Karpas-422 (cell line): ENCODE data around the gene JMJD7. TPM values are rescaled to one million over a fixed set of nuclear protein-coding genes. Genes with fewer than 3 reads are reported as not detected.

Source experiments
- DNase-seq: peaks from one replicate; pipeline ENCODE4 v3.0.0-alpha.2; 2015
- H2AFZ ChIP-seq: fragments of 200-600 bp; sonication (generic); 2 replicates; pipeline ENCODE4 v1.6.1; 2014; ENCODE audit warnings: antibody characterized with exemption, low read length, mixed read lengths
- H3K27ac ChIP-seq: fragments of 200-600 bp; sonication (generic); 2 replicates; pipeline ENCODE4 v1.5.1; 2014; ENCODE audit warnings: mild to moderate bottlenecking, low read length, moderate library complexity
- H3K27me3 ChIP-seq: fragments of 200-600 bp; sonication (generic); 2 replicates; pipeline ENCODE4 v1.6.1; 2014; ENCODE audit warnings: low read length, mixed read lengths
- H3K36me3 ChIP-seq: fragments of 200-600 bp; sonication (generic); 2 replicates; pipeline ENCODE4 v1.6.1; 2014; ENCODE audit warnings: low read length, mixed read lengths; ENCODE audit not compliant: insufficient read depth
- H3K4me1 ChIP-seq: fragments of 200-600 bp; sonication (generic); 2 replicates; pipeline ENCODE4 v1.6.1; 2014; ENCODE audit warnings: mild to moderate bottlenecking, low read length, mixed read lengths
- H3K4me2 ChIP-seq: fragments of 200-600 bp; sonication (generic); 2 replicates; pipeline ENCODE4 v1.6.1; 2014; ENCODE audit warnings: low read length, low read depth, mild to moderate bottlenecking; ENCODE audit not compliant: poor library complexity, severe bottlenecking
- H3K4me3 ChIP-seq: fragments of 200-600 bp; sonication (generic); 2 replicates; pipeline ENCODE4 v1.5.1; 2014; ENCODE audit warnings: mild to moderate bottlenecking, antibody characterized with exemption, low read length, mixed read lengths
- H3K79me2 ChIP-seq: fragments of 200-600 bp; sonication (generic); 2 replicates; pipeline ENCODE4 v1.6.1; 2014; ENCODE audit warnings: mild to moderate bottlenecking, low read length, mixed read lengths
- H3K9ac ChIP-seq: fragments of 200-600 bp; sonication (generic); 2 replicates; pipeline ENCODE4 v1.6.0; 2014; ENCODE audit warnings: low read length
- H3K9me2 ChIP-seq: fragments of 200-600 bp; sonication (generic), shearing (Covaris generic); replicated peaks from 2 replicates; pipeline ENCODE4 v1.6.0; 2014; ENCODE audit warnings: mild to moderate bottlenecking, low read length, moderate library complexity; ENCODE audit not compliant: insufficient read depth
- H3K9me3 ChIP-seq: fragments of 300-700, 200-600 bp; sonication (generic); 2 replicates; pipeline ENCODE4 v1.6.1; 2014; ENCODE audit warnings: low read length, mixed read lengths
- H4K20me1 ChIP-seq: fragments of 200-600 bp; sonication (generic); 2 replicates; pipeline ENCODE4 v1.6.1; 2014; ENCODE audit warnings: mild to moderate bottlenecking, antibody characterized with exemption, low read length, low read depth; ENCODE audit not compliant: insufficient read depth
- total RNA-seq: library from RNA; depleted of rRNA; stranded (reverse); fragments of >200 nt; shearing (Covaris generic); gene quantifications from 2 replicates; pipeline ENCODE4 v1.2.3, GENCODE V29; 2014; ENCODE audit warnings: low replicate concordance

The JMJD7 gene
- total RNA-seq, 1 experiment from 2014 or later = 2.8 TPM

DNA sequence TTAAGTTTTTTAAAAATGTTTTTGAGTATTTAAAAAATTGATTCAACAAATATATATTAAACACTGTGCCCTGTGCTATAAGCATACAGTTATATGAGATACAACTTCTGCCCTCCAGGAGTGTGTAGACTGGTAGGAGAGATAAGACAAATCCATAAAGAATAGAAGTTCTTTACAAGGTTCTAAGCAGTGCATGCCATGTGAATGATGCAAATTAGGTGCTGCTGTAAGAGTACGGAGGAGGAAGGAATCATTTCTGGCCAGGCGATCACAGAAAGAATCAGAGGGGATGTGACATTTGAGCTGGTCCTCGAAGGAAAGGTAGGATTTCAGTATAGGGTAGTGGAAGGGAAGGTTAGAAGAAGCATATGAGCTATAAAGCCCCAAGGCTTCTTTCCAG, 39.6 kb upstream of the JMJD7 start:
- Histone ChIP-seq H3K36me3 (0 out of 2 replicates have a peak, but pooled peaks cover under 1% of the 10 kb centered on the region), H3K9me2 (no peaks in the 10 kb centered on the region), H3K27ac (peak overlapping the region; percentile 55)

DNA sequence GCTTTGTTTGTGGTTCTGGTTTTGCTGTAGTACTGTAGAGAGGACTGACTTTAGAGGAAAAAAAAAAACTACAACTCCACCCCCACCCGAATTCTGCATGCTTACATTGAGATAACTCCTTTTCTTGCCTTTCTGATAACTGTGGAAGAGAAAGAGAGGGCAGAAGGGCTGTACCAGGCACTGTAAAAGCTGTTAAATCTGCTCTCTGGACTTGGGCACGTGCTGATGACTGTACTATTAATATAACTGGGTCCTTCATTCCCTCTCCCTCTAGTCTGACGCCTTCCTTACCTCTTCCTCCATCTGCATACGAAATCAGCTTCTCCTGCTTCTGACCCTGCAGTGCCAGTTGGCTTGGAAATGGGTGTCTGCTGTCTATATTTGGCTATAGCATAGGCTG, 38.7 kb upstream of the JMJD7 start:
- Histone ChIP-seq H3K9me3 (no peaks in the 10 kb centered on the region), H3K4me3 (peak overlapping the region; percentile 2; the same call in 1 of the 2 replicates), H3K27ac (peak overlapping the region; percentile 55), H3K9me2 (no peaks in the 10 kb centered on the region), H3K9ac (peak overlapping the region; percentile 43), H3K79me2 (peaks cover 88% of the 10 kb centered on the region), H3K4me2 (peak overlapping the region; percentile 47), H3K36me3 (no peaks in the 10 kb centered on the region), H4K20me1 (no peaks in the 10 kb centered on the region), H3K4me1 (peaks cover 45% of the 10 kb centered on the region), H3K27me3 (no peaks in the 10 kb centered on the region), H2AFZ (no peak overlapping the region)
- DNase-seq = no peak

More for the DNA sequence above, 39.6 kb upstream of the JMJD7 start:
- Histone ChIP-seq H3K4me2 (peak overlapping the region; percentile 47), H2AFZ (no peak overlapping the region), H3K4me3 (peak overlapping the region; percentile 2; the same call in 1 of the 2 replicates), H3K27me3 (no peaks in the 10 kb centered on the region), H3K9ac (peak overlapping the region; percentile 43), H3K4me1 (peaks cover 46% of the 10 kb centered on the region), H3K79me2 (peaks cover 90% of the 10 kb centered on the region), H3K9me3 (no peaks in the 10 kb centered on the region), H4K20me1 (no peaks in the 10 kb centered on the region)
- DNase-seq = peak; percentile 70

DNA sequence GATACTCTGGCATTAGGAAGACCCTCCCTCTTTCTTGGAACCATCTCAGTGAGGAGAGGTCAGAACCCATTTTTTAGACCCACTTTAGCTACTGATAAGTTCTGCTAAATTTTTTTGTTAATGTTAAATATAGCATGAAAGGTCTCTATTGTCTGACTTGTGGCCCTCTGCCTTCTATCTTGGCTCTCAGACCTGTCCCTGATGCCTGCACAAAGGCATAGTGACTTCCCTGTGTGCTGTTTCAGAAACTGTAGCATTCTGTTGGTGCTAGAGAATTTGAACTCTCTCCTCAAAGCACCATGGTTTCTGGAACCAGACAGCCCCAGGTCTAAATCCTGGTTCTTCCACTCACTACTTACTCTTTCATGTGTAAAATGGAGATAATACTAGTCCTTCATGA, 38.2 kb upstream of the JMJD7 start:
- Histone ChIP-seq H3K27ac (peak overlapping the region; percentile 55), H3K4me3 (no peak overlapping the region; the same call in 1 of the 2 replicates), H3K4me2 (peak overlapping the region; percentile 47), H3K9me3 (no peaks in the 10 kb centered on the region), H3K27me3 (no peaks in the 10 kb centered on the region), H3K79me2 (peaks cover 91% of the 10 kb centered on the region), H3K4me1 (peaks cover 45% of the 10 kb centered on the region), H3K9me2 (no peaks in the 10 kb centered on the region), H3K36me3 (no peaks in the 10 kb centered on the region), H4K20me1 (no peaks in the 10 kb centered on the region), H3K9ac (peak overlapping the region; percentile 43), H2AFZ (no peak overlapping the region)
- DNase-seq = no peak

DNA sequence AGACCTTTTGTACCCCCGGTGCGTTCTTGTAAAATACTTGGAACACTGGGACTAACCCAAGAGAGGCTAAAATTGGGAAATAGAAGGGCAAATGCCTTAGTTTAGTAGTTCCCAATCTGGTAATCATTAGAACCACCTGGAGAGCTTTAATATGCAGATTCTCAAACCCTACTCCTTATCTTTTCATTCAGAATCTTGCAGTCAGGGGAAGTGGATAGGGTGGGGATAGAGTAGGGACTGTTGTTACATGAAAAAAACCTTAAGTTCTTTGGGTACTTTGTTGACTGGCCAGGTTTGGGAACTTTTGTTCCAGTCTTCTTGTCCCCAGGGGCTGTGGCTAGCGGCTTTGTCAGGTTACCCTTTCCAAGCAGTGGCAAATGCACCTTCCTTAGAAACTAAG, 37.7 kb upstream of the JMJD7 start:
- H3K9me3 ChIP-seq = no peaks in the 10 kb centered on the region
- no peak overlapping the region for H2AFZ ChIP-seq
- peaks cover 90% of the 10 kb centered on the region for H3K79me2 ChIP-seq
- H3K9ac ChIP-seq = no peak overlapping the region
- no peaks in the 10 kb centered on the region for H4K20me1 ChIP-seq
- H3K36me3 ChIP-seq = no peaks in the 10 kb centered on the region
- H3K4me2 ChIP-seq = no peak overlapping the region
- peaks cover 45% of the 10 kb centered on the region for H3K4me1 ChIP-seq
- no peak overlapping the region for H3K4me3 ChIP-seq
- peak overlapping the region; percentile 55; the same call in 1 of the 2 replicates for H3K27ac ChIP-seq
- H3K27me3 ChIP-seq = no peaks in the 10 kb centered on the region
- no peaks in the 10 kb centered on the region for H3K9me2 ChIP-seq
- no peak for DNase-seq

DNA sequence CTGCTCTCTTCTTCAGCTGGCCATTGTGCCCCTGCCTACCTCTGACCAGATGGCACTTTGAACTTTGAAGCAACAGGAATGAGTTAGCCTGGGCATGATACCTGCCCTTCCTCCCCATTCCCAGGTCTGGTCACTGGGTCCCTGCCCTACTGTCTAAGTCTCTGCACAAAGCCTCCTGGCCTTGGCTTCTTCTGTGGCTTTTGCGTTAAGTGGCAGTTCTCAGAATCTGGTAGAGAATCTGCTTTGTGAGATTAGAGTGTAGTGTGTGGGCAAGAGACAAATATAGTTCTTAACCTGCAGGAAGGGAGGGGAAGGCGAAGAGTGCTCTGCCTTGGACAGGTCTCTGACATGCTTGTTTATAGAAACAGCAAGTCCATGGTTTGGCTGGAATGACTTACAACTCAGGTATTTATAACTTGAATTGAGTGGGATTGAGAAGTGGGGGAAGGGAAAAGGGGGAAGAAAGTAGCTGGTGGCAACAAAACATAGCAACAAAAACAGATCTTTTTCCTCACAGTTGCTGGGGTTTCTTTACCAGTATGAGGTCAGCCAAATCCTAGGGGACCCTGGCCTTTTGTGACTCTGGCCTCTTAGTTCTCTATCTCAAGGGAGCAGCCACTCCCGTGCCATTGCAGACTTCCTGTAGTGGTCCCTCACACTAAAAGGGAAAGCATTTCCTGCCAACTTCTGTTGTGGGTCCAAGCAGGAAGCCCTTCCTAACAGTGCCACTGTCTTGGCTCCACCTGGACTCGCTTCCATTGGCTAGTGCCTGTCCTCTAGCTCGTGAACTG, 36.9 kb upstream of the JMJD7 start:
- Histone ChIP-seq H3K27ac (no peak overlapping the region), H2AFZ (no peak overlapping the region)
- DNase-seq = no peak

DNA sequence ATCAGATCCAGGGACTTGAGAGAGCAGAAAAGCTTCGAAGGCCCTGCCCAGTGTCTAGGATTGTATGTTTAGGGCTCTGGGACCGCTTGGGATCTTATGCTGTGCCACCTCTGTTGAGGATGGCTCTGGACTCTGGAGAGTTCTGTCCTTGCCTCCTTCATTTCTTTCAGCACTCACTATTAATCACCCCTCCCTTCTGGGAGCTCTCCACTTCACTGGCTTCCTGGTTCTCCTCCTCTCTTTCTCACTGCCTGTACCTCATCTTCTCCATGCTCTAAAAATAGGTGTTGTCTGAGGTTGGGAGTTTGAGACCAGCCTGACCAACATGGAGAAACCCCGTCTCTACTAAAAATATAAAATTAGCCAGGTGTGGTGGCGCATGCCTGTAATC, 36.4 kb upstream of the JMJD7 start:
- no peak overlapping the region for H3K9ac ChIP-seq

More for the DNA sequence above, 36.9 kb upstream of the JMJD7 start:
- Histone ChIP-seq H3K4me1 (peaks cover 45% of the 10 kb centered on the region), H4K20me1 (no peaks in the 10 kb centered on the region), H3K27me3 (no peaks in the 10 kb centered on the region), H3K4me3 (no peak overlapping the region), H3K9me3 (no peaks in the 10 kb centered on the region), H3K4me2 (no peak overlapping the region), H3K9ac (no peak overlapping the region), H3K79me2 (peaks cover 87% of the 10 kb centered on the region), H3K9me2 (no peaks in the 10 kb centered on the region), H3K36me3 (no peaks in the 10 kb centered on the region)

DNA sequence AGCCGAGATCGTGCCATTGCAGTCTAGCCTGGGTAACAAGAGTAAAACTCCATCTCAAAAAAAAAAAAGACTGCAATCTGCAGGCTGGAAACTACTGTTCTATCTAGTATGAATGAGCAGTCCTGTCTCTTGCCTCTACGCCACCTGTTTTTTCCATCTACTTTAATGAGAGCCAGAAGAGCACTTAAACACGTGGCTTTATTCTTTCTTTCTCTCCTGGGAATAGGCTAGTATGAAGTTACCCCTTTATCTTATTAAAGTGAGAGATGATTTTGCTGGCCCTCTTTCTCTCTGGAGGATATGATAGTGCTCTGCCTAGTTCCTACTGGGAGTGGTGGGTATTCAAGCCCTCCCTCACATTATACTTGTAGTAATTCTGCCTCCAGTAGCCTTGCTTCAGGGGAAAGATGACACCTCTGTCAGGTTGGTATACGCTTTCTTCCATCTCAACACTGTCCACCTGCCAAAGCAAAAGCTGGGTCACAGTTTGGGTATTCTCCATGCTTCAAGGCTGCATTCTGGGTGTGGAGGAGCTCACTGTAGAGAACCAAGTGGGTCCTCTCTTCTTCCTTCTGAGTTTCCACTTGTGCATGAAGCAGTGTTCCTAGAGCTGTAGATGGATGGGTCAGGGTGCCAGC, 35.8 kb upstream of the JMJD7 start:
- Histone ChIP-seq H4K20me1 (no peaks in the 10 kb centered on the region), H3K79me2 (peaks cover 88% of the 10 kb centered on the region), H3K27me3 (no peaks in the 10 kb centered on the region), H3K4me3 (no peak overlapping the region), H3K9ac (no peak overlapping the region), H3K36me3 (no peaks in the 10 kb centered on the region), H2AFZ (no peak overlapping the region), H3K9me3 (no peaks in the 10 kb centered on the region), H3K4me2 (no peak overlapping the region), H3K4me1 (peaks cover 45% of the 10 kb centered on the region), H3K27ac (no peak overlapping the region), H3K9me2 (no peaks in the 10 kb centered on the region)
- DNase-seq = no peak

More for the DNA sequence above, 36.4 kb upstream of the JMJD7 start:
- Histone ChIP-seq H3K36me3 (no peaks in the 10 kb centered on the region), H3K4me1 (peaks cover 45% of the 10 kb centered on the region), H4K20me1 (no peaks in the 10 kb centered on the region), H3K9me2 (no peaks in the 10 kb centered on the region), H3K4me2 (no peak overlapping the region), H2AFZ (no peak overlapping the region), H3K27ac (no peak overlapping the region), H3K27me3 (no peaks in the 10 kb centered on the region), H3K79me2 (peaks cover 89% of the 10 kb centered on the region), H3K4me3 (no peak overlapping the region), H3K9me3 (no peaks in the 10 kb centered on the region)
- DNase-seq = no peak

DNA sequence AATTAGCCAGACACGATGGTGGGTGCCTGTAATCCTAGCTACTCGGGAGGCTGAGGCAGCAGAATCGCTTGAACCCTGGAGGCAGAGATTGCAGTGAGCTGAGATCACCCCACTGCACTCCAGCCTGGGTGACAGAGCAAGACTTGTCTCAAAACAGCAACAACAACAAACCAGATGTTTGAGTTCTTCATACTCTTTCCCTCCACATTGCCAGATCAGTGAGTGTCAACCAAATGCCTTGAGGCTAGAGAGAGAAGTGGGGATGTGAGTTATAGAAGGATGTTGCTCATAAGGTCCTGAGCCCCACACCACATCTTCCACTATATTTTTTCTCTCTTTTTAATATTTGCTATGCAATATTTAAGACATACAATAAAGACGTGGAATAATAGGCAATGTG, 33.8 kb upstream of the JMJD7 start:
- H3K9me3 ChIP-seq = no peaks in the 10 kb centered on the region
- H3K4me1 ChIP-seq = peaks cover 30% of the 10 kb centered on the region
- no peaks in the 10 kb centered on the region for H4K20me1 ChIP-seq
- H3K36me3 ChIP-seq = no peaks in the 10 kb centered on the region
- H3K4me2 ChIP-seq = no peak overlapping the region
- H2AFZ ChIP-seq = no peak overlapping the region
- H3K9ac ChIP-seq = no peak overlapping the region
- no peak overlapping the region for H3K4me3 ChIP-seq
- H3K27ac ChIP-seq = no peak overlapping the region
- no peaks in the 10 kb centered on the region for H3K27me3 ChIP-seq
- H3K79me2 ChIP-seq = peaks cover 80% of the 10 kb centered on the region
- DNase-seq = no peak
- no peaks in the 10 kb centered on the region for H3K9me2 ChIP-seq
